Endothelial cell of umbilical vein (primary cell): ENCODE measurements around the gene DCAF4. TPM values are rescaled to one million over a fixed set of nuclear protein-coding genes. Genes with fewer than 3 reads are reported as not detected.

Experiments used
- BruUV-seq: library from RNA; stranded (reverse); fragments of 400-500 nt; replicated peaks from 2 replicates; lab custom pipeline; 2021; lab: Mats Ljungman, UMichigan
- CTCF ChIA-PET: fragments of 300-600, 350-600 bp; sonication (Branson Sonifier 250); formaldehyde crosslinking; loops from one replicate; lab custom pipeline; 2021; ENCODE audit warnings: antibody characterized with exemption, inconsistent platforms; lab: Charles Lee
- POLR2A ChIA-PET: fragments of 300-600, 350-600 bp; sonication (Branson Sonifier 250); formaldehyde crosslinking; loops from one replicate; lab custom pipeline; 2021; ENCODE audit warnings: antibody characterized with exemption, inconsistent platforms; lab: Charles Lee
- DNase-seq: peaks from one replicate; pipeline ENCODE4 v3.0.0-alpha.2; 2011; ENCODE audit warnings: low read depth, low spot score
- FAIRE-seq: peaks from 2 replicates; lab custom pipeline; 2011; peaks lifted over from hg19 to GRCh38; lab: Jason Lieb, UNC
- H2AFZ ChIP-seq: 2 replicates; pipeline ENCODE4 v1.6.0; 2012; ENCODE audit warnings: low read depth, low read length, control low read depth, inconsistent platforms
- H3K27ac ChIP-seq: 2 replicates; pipeline ENCODE4 v1.5.1; 2011; ENCODE audit warnings: low read depth, mild to moderate bottlenecking, control low read depth, low read length, moderate library complexity; ENCODE audit not compliant: insufficient read depth
- H3K27me3 ChIP-seq, 2 experiments: 2 replicates each; pipeline versions ENCODE4 v1.6.0 to v1.6.1; 2011; ENCODE audit warnings: low read length in 2 of 2, mixed read lengths in 1 of 2; ENCODE audit not compliant: control insufficient read depth in 2 of 2, insufficient read depth in 2 of 2
- H3K36me3 ChIP-seq, 2 experiments: 2 replicates in 1 of 2; 3 replicates in 1 of 2; pipeline ENCODE4 v1.5.1; 2011; ENCODE audit warnings: low read length in 2 of 2, mild to moderate bottlenecking in 1 of 2, moderate library complexity in 1 of 2; ENCODE audit not compliant: control insufficient read depth in 2 of 2, insufficient read depth in 2 of 2; ENCODE audit errors: extremely low read depth in 1 of 2
- H3K4me1 ChIP-seq: 3 replicates; pipeline ENCODE4 v1.5.1; 2011; ENCODE audit warnings: mild to moderate bottlenecking, low read length; ENCODE audit not compliant: control insufficient read depth, insufficient read depth; ENCODE audit errors: extremely low read depth
- H3K4me2 ChIP-seq: 2 replicates; pipeline ENCODE4 v1.6.1; 2011; ENCODE audit warnings: low read length, control low read depth, mixed read lengths; ENCODE audit not compliant: insufficient read depth
- H3K4me3 ChIP-seq, 3 experiments: fragments of 200-600 bp in 1 of 3; sonication (generic), shearing (Covaris generic) in 1 of 3; replicated peaks in 1 of 3; 2 replicates each; pipeline ENCODE4 v1.5.1; 2011 to 2016; ENCODE audit warnings: control low read depth in 3 of 3, low read length in 3 of 3, mild to moderate bottlenecking in 2 of 3, inconsistent platforms in 1 of 3, low read depth in 1 of 3, moderate library complexity in 1 of 3; ENCODE audit not compliant: insufficient read depth in 1 of 3
- H3K79me2 ChIP-seq: 2 replicates; pipeline ENCODE4 v1.6.0; 2012; ENCODE audit warnings: low read length, inconsistent platforms; ENCODE audit not compliant: control insufficient read depth, insufficient read depth
- H3K9ac ChIP-seq: replicated peaks from 2 replicates; pipeline ENCODE3; 2011; ENCODE audit warnings: low read length, control low read depth; ENCODE audit not compliant: insufficient read depth; ENCODE audit errors: extremely low read depth
- H3K9me1 ChIP-seq: replicated peaks from 3 replicates; pipeline ENCODE4 v1.6.0; 2011; ENCODE audit warnings: mild to moderate bottlenecking, low read length; ENCODE audit not compliant: control insufficient read depth, insufficient read depth; ENCODE audit errors: extremely low read depth
- H3K9me3 ChIP-seq: replicated peaks from 2 replicates; pipeline ENCODE4 v1.5.1; 2012; ENCODE audit warnings: low read length, inconsistent platforms; ENCODE audit not compliant: control insufficient read depth, insufficient read depth
- H4K20me1 ChIP-seq: replicated peaks from 2 replicates; pipeline ENCODE3; 2011; ENCODE audit warnings: mild to moderate bottlenecking, low read length; ENCODE audit not compliant: control insufficient read depth, insufficient read depth; ENCODE audit errors: extremely low read depth
- CTCF ChIP-seq, 2 donors: IDR thresholded peaks; 1 replicate in 1 of 2; 2 replicates in 1 of 2; pipeline ENCODE4 v1.5.1; 2011; ENCODE audit warnings: low read length in 2 of 2, mild to moderate bottlenecking in 2 of 2, moderate library complexity in 2 of 2, control low read depth in 1 of 2, inconsistent platforms in 1 of 2, low read depth in 1 of 2; ENCODE audit not compliant: insufficient read depth in 1 of 2; ENCODE audit errors: extremely low read depth in 1 of 2
- EZH2 ChIP-seq: IDR thresholded peaks from 2 replicates; pipeline ENCODE4 v1.6.1; 2012; ENCODE audit warnings: borderline replicate concordance, low read depth, mild to moderate bottlenecking, moderate library complexity, low read length, inconsistent platforms; ENCODE audit not compliant: severe bottlenecking
- FOS ChIP-seq: IDR thresholded peaks from 2 replicates; pipeline ENCODE4 v1.6.1; 2011; ENCODE audit warnings: mild to moderate bottlenecking, low read length, moderate library complexity, borderline replicate concordance; ENCODE audit not compliant: insufficient read depth
- GATA2 ChIP-seq: IDR thresholded peaks from 2 replicates; pipeline ENCODE4 v1.7.0; 2011; ENCODE audit warnings: low read depth, mild to moderate bottlenecking, moderate library complexity, mixed read lengths, low read length; ENCODE audit not compliant: insufficient read length, insufficient read depth
- JUN ChIP-seq: IDR thresholded peaks from 2 replicates; pipeline ENCODE4 v1.6.1; 2011; ENCODE audit warnings: borderline replicate concordance, low read depth; ENCODE audit not compliant: insufficient read length, insufficient read depth
- MAX ChIP-seq: IDR thresholded peaks from 2 replicates; pipeline ENCODE4 v1.6.1; 2011; ENCODE audit not compliant: insufficient read depth, insufficient read length
- MYC ChIP-seq: IDR thresholded peaks from one replicate; pipeline ENCODE4 v1.6.1; 2011; ENCODE audit warnings: mild to moderate bottlenecking, low read depth, low read length
- POLR2A ChIP-seq: IDR thresholded peaks from 2 replicates; pipeline ENCODE4 v1.6.1; 2012; ENCODE audit warnings: low read depth, mild to moderate bottlenecking, control low read depth, low read length
- POLR2AphosphoS5 ChIP-seq: IDR thresholded peaks from 2 replicates; pipeline ENCODE4 v1.6.1; 2012; ENCODE audit warnings: low read depth, mild to moderate bottlenecking, control low read depth, low read length, moderate library complexity; ENCODE audit not compliant: insufficient read depth
- dilution Hi-C: fragments of 300-500 bp; cut with MboI; formaldehyde crosslinking; loops from one replicate; pipeline ENCODE4 v1.15.0; 2019; ENCODE audit warnings: low sequenced_read_pairs; ENCODE audit not compliant: extremely low pct_ligation_motif_present
- intact Hi-C: fragments of 100-400 bp; cut with micrococcal nuclease; formaldehyde crosslinking; loops from one replicate; pipeline ENCODE4 v1.10.0; 2022
- polyA plus RNA-seq, 4 experiments: library from polyadenylated mRNA; depleted of rRNA in 3 of 4; stranded (reverse) in 3 of 4; unstranded in 1 of 4; fragments of >200 nt; gene quantifications; 2 replicates each; pipeline versions ENCODE4 v1.2.1 to v1.2.3, GENCODE V29; 2011 to 2012; ENCODE audit warnings: missing spikeins in 1 of 4
- total RNA-seq: library from RNA; stranded (reverse); gene quantifications from 2 replicates; pipeline ENCODE4 v1.2.3, GENCODE V29; 2021

DCAF4 gene
- total and polyA plus RNA-seq, 2 donors (not counting 3 experiments of a cell fraction or from before 2014, with no cell fraction given): 8.6 to 15.8 TPM

GRCh38 chr14:72884386-72884785, 41.9 kb upstream of the DCAF4 start:
- Histone ChIP-seq H3K27me3 (no peaks in the 10 kb centered on the region), H3K36me3 (no peaks in the 10 kb centered on the region), H2AFZ (peak overlapping the region; percentile 64), H4K20me1 (no peaks in the 10 kb centered on the region), H3K9ac (peak overlapping the region; percentile 80), H3K79me2 (peaks cover 30% of the 10 kb centered on the region), H3K4me3 (no peak overlapping the region), H3K4me2 (peak overlapping the region; percentile 75), H3K9me3 (no peaks in the 10 kb centered on the region), H3K9me1 (no peaks in the 10 kb centered on the region), H3K27ac (peak overlapping the region; percentile 98), H3K4me1 (peaks cover 18% of the 10 kb centered on the region)
- dilution Hi-C loops (no loop called here), intact Hi-C loops (loop anchor here (1.0 kb wide), 3 partner anchors 8 to 219 kb away; no protein-coding TSS in a partner anchor)
- no peak for FAIRE-seq
- TSS peak; percentile 77 for BruUV-seq
- CTCF ChIA-PET: interaction anchor here (0.8 to 2.3 kb wide), 10 partner anchors 8 to 370 kb away, joined by 3 to 20 read pairs (median 4); partner anchors contain the start of gene DPF3
- no peak for TF ChIP-seq MYC
- no peak for TF ChIP-seq CTCF (IDR thresholded peaks at IDR 0.05; ENCODE audit: extremely low read depth in 1 of 2, insufficient read depth in 1 of 2, low read depth in 1 of 2, low read length in 2 of 2)
- no peak for TF ChIP-seq JUN
- no peak for TF ChIP-seq GATA2
- no peak for TF ChIP-seq MAX
- TF ChIP-seq EZH2: no peak
- no peak for TF ChIP-seq POLR2AphosphoS5
- TF ChIP-seq FOS: no peak
- no peak for TF ChIP-seq POLR2A
- POLR2A ChIA-PET: interaction anchor here (0.6 to 1.6 kb wide), 2 partner anchors 9 to 241 kb away, joined by 3 to 11 read pairs; partner anchors contain the start of gene DPF3
- DNase-seq: no peak
